H1 (cell line): ENCODE data around the gene FNDC10.

Experiments used
- EP300 ChIP-seq, 2 experiments: IDR thresholded peaks; 1 replicate in 1 of 2; 2 replicates in 1 of 2; pipeline ENCODE4 v1.6.1; 2011 to 2012; ENCODE audit warnings: low read depth in 2 of 2, low read length in 2 of 2, mild to moderate bottlenecking in 2 of 2, borderline replicate concordance in 1 of 2, inconsistent platforms in 1 of 2, moderate library complexity in 1 of 2
- RBBP5 ChIP-seq: IDR thresholded peaks from 2 replicates; pipeline ENCODE4 v1.7.1; 2012; ENCODE audit warnings: low read depth, mild to moderate bottlenecking, inconsistent platforms, low read length, moderate library complexity, borderline replicate concordance

DNA sequence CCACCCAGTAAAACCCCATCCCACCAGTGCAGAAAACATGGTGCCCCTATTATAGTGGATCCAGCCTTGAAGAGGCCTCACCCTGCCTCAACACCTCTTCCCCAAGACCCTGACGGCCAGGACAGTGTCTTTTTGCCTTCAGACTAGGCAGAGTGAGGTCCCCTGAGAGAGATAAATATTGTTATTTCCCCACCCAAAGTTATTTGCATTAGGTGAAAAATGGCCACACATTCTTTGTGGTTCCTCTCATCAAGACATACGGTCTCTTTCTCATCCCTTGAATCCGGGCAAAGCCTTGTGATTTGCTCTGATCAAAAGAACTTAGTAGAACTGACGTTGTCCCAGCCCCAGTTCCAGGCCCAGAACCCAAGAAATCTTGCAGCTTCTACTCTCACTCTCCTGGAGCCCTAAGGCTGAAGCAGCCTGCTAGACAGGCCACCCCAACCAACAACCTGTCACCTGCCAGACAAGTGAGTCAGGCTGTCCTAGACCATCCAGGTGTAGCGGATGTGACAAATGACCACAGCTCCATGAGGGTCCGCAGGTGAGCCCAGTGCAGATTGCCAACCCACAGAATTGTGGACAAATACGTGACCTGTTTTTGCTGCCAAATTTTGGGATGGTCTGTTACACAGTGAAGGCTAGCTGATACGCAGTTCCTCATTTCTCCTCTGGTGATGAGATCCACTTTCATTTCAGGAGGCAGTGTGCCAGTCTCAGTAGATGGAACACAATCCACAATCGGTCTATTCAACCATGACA is 17.2 kb downstream of the FNDC10 start:
- TF ChIP-seq RBBP5 (no peak), EP300 (IDR thresholded peaks at IDR 0.05; ENCODE audit: borderline replicate concordance in 1 of 2, low read depth in 2 of 2, low read length in 2 of 2) (no peak)
